ENCODE measurements around the gene SHPK. TPM values are rescaled to one million over a fixed set of nuclear protein-coding genes. Genes with fewer than 3 reads are reported as not detected.

Gene SHPK
- total RNA-seq, 2 donors from 2014 or later: 13.6 to 25.5 TPM

- intact Hi-C loops (cut with DNase I): loop anchor here (5.0 kb wide), 1 partner anchor 1748 kb away; no protein-coding TSS in a partner anchor
- no peaks in the 10 kb centered on the region for H3K4me1 ChIP-seq (replicated peaks)
- no peak for DNase-seq (ENCODE audit: low spot score)
- no peak overlapping the region for H3K4me3 ChIP-seq
- no peak for TF ChIP-seq POLR2A (IDR thresholded peaks at IDR 0.05)
- no peak for TF ChIP-seq POLR2AphosphoS5 (IDR thresholded peaks at IDR 0.05)
- TF ChIP-seq CTCF (IDR thresholded peaks at IDR 0.05): no peak
- no peak overlapping the region for H3K27ac ChIP-seq
- no peaks in the 10 kb centered on the region for H3K27me3 ChIP-seq (replicated peaks; ENCODE audit: insufficient read depth)
- H3K9me3 ChIP-seq: no peaks in the 10 kb centered on the region
- WGBS: 97% methylated on average over 9 of the region's 9 CpGs
- no peaks in the 10 kb centered on the region for H3K36me3 ChIP-seq
Observed at GRCh38 chr17:3559270-3559645, 76.8 kb downstream of the SHPK start.

GRCh38 chr17:3558603-3559269 is 77.3 kb downstream of the SHPK start:
- Histone ChIP-seq H3K27ac (no peak overlapping the region), H3K36me3 (no peaks in the 10 kb centered on the region), H3K27me3 (replicated peaks; ENCODE audit: insufficient read depth) (no peaks in the 10 kb centered on the region), H3K4me3 (no peak overlapping the region), H3K9me3 (no peaks in the 10 kb centered on the region), H3K4me1 (replicated peaks) (no peaks in the 10 kb centered on the region)
- WGBS: 48% methylated on average over 25 of the region's 25 CpGs
- intact Hi-C loops (cut with DNase I): loop anchor here (5.0 kb wide), 1 partner anchor 1749 kb away; no protein-coding TSS in a partner anchor
- no peak for DNase-seq (ENCODE audit: low spot score)
- TF ChIP-seq CTCF (IDR thresholded peaks at IDR 0.05) (no peak), POLR2A (IDR thresholded peaks at IDR 0.05) (no peak), POLR2AphosphoS5 (IDR thresholded peaks at IDR 0.05) (no peak)

Other genes with a start within 250 kb of the SHPK start
- 1 to 10 TPM in 1 of 2 donors, not detected in 1; 7.9 TPM for gene OR3A2, start 249.9 kb downstream of the SHPK start, total RNA-seq
- gene OR1E1, start 237.8 kb downstream of the SHPK start, total RNA-seq: not detected
- not detected for gene OR3A3, start 224.9 kb downstream of the SHPK start, total RNA-seq
- gene OR1E2, start 202.4 kb downstream of the SHPK start, total RNA-seq: not detected
- gene SPATA22, start 164.4 kb downstream of the SHPK start, total RNA-seq: 10 to 100 TPM in 1 of 2 donors, not detected in 1; 13.5 TPM
- 1 to 10 TPM in 1 of 2 donors, under 1 TPM in 1; 0.46 to 3.5 TPM for gene ASPA, start 160.3 kb downstream of the SHPK start, total RNA-seq
- 10 to 100 TPM in 1 of 2 donors, not detected in 1; 10.5 TPM for gene TRPV3, start 78.4 kb downstream of the SHPK start, total RNA-seq
- 10 to 100 TPM in 1 of 2 donors, 1 to 10 TPM in 1; 4.0 to 10.6 TPM for gene TRPV1, start 26.8 kb downstream of the SHPK start, total RNA-seq
- 10 to 100 TPM; 26.9 to 51.2 TPM for gene CTNS, start 510 bp upstream of the SHPK start, total RNA-seq
- 100 to 1,000 TPM; 171 to 270 TPM for gene TAX1BP3, start 32.3 kb upstream of the SHPK start, total RNA-seq
- 10 to 100 TPM; 12.7 to 31.8 TPM for gene EMC6, start 32.6 kb upstream of the SHPK start, total RNA-seq
- gene P2RX5, start 59.9 kb upstream of the SHPK start, total RNA-seq: 1 to 10 TPM in 1 of 2 donors, not detected in 1; 6.3 TPM
- 1 to 10 TPM; 1.0 to 3.9 TPM for gene HASPIN, start 87.7 kb upstream of the SHPK start, total RNA-seq
- gene ITGAE, start 164.9 kb upstream of the SHPK start, total RNA-seq: 10 to 100 TPM; 16.2 to 27.6 TPM
- gene NCBP3, start 210.0 kb upstream of the SHPK start, total RNA-seq: 100 to 1,000 TPM in 1 of 2 donors, 10 to 100 TPM in 1; 14.8 to 370 TPM

All from prostate gland (tissue), 2 donors.